Epidermal melanocyte (primary cell): ENCODE measurements around the gene SYCP3.

Experiments used
- DNase-seq: peaks from one replicate; pipeline ENCODE4 v3.0.0; 2011; ENCODE audit warnings: low spot score; ENCODE audit not compliant: insufficient read length

SYCP3 gene

DNA sequence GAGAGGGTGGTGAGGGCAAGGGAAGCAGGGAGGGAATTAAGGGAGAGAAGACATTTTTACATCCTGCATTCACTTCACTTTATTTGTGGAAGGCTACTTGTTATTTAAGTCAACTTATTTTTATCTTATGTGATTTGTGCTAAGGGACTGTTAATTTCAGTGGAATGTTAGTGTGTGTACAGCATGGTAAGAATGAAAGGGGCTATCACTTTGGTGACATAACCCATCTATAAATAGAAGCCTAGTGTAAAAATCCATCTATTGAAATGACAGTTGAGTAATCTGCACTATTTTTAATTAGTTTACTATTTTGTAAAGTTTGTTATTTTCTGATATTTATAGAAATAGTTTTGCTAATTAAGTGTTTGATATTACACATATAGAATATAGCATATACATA is 58.6 kb downstream of the SYCP3 start:
- no peak for DNase-seq

- no peak for DNase-seq
Observed at GRCh38 chr12:101680240-101680639, 59.0 kb downstream of the SYCP3 start.
